SK-N-SH treated with all-trans-retinoic acid at 6 μM for 48 hours (cell line): ENCODE results near the gene RAN.

ENCODE experiments used
- CREB5 ChIP-seq: fragments of 250-450 bp; sonication (Bioruptor Pico); IDR thresholded peaks from 2 replicates; pipeline ENCODE4 v1.5.1; 2020; ENCODE audit warnings: low read depth, mild to moderate bottlenecking, moderate library complexity
- ESRRG ChIP-seq: fragments of 250-450 bp; sonication (Bioruptor Pico); IDR thresholded peaks from 2 replicates; pipeline ENCODE4 v1.6.1; 2021; ENCODE audit warnings: mild to moderate bottlenecking
- ISL1 ChIP-seq: fragments of 250-450 bp; sonication (Bioruptor Pico); IDR thresholded peaks from 2 replicates; pipeline ENCODE4 v2.1.2; 2022; ENCODE audit warnings: mild to moderate bottlenecking, moderate library complexity
- OSR1 ChIP-seq: fragments of 250-450 bp; sonication (Bioruptor Pico); IDR thresholded peaks from 2 replicates; pipeline ENCODE4 v1.8.0; 2022; ENCODE audit warnings: moderate library complexity, mild to moderate bottlenecking, inconsistent platforms
- PATZ1 ChIP-seq: fragments of 250-450 bp; sonication (Bioruptor Pico); IDR thresholded peaks from 2 replicates; pipeline ENCODE4 v1.8.0; 2020; ENCODE audit warnings: mild to moderate bottlenecking, moderate library complexity, borderline replicate concordance
- RARB ChIP-seq: fragments of 250-450 bp; sonication (Bioruptor Pico); IDR thresholded peaks from 2 replicates; pipeline ENCODE4 v1.8.0; 2021; ENCODE audit warnings: mild to moderate bottlenecking, moderate library complexity
- TCF4 ChIP-seq: fragments of 250-450 bp; sonication (Bioruptor Pico); IDR thresholded peaks from 2 replicates; pipeline ENCODE4 v1.8.0; 2021; ENCODE audit warnings: mild to moderate bottlenecking, moderate library complexity, borderline replicate concordance
- TOX ChIP-seq: fragments of 250-450 bp; sonication (Bioruptor Pico); IDR thresholded peaks from 2 replicates; pipeline ENCODE4 v1.8.0; 2021; ENCODE audit warnings: mild to moderate bottlenecking, moderate library complexity, borderline replicate concordance
- ZC3H10 ChIP-seq: fragments of 250-450 bp; sonication (Bioruptor Pico); IDR thresholded peaks from 2 replicates; pipeline ENCODE4 v1.5.1; 2021; ENCODE audit warnings: mild to moderate bottlenecking, moderate library complexity
- ZFP3 ChIP-seq: fragments of 250-450 bp; sonication (Bioruptor Pico); IDR thresholded peaks from 2 replicates; pipeline ENCODE4 v1.5.0; 2020; ENCODE audit warnings: mild to moderate bottlenecking, moderate library complexity
- ZNF70 ChIP-seq: fragments of 450-650 bp; formaldehyde crosslinking; IDR thresholded peaks from 2 replicates; pipeline ENCODE4 v1.5.0; 2020; ENCODE audit warnings: mild to moderate bottlenecking, moderate library complexity
- ZNF8 ChIP-seq: fragments of 450-650 bp; formaldehyde crosslinking; IDR thresholded peaks from 2 replicates; pipeline ENCODE4 v1.5.0; 2020; ENCODE audit warnings: mild to moderate bottlenecking, moderate library complexity

GRCh38 chr12:130832561-130833209 lies 39.2 kb upstream of the RAN start:
- TF ChIP-seq ZFP3 (no peak), ZNF70 (no peak), CREB5 (CRISPR knock-in tag) (no peak), PATZ1 (no peak), TOX (CRISPR knock-in tag) (no peak), ESRRG (CRISPR knock-in tag) (no peak), ZNF8 (no peak), RARB (CRISPR knock-in tag) (no peak), ISL1 (CRISPR knock-in tag) (no peak), OSR1 (CRISPR knock-in tag) (no peak), TCF4 (no peak), ZC3H10 (CRISPR knock-in tag) (no peak)
